CD4-positive, alpha-beta T cell treated with Interleukin-17A for 4 hours (primary cell): Measurements from ENCODE around the gene WTIP.
A peak's percentile ranks its signal among the peaks of the same experiment; 100 is the strongest.
"Not testable (repeated sequence)": the region's sequence is repeated elsewhere in the genome, so short reads cannot be mapped to it uniquely, and the experiment has no call there.

Source experiments
- DNase-seq: peaks from one replicate; pipeline ENCODE4 v3.0.0-alpha.2; 2020; ENCODE audit warnings: mixed read lengths

Gene WTIP

GRCh38 chr19:34480971-34481841 lies at the start of gene WTIP:
Gene WTIP, plus strand, starts transcription at chr19:34481758. Its CDS starts 217 bp downstream, at chr19:34481975.
- no peak for DNase-seq

GRCh38 chr19:34432797-34433196 lies 48.8 kb upstream of the WTIP start:
- no peak for DNase-seq

- DNase-seq: no peak
Observed at GRCh38 chr19:34436716-34437115, 44.8 kb upstream of the WTIP start.

GRCh38 chr19:34448191-34448590 lies 33.4 kb upstream of the WTIP start:
- no peak for DNase-seq

GRCh38 chr19:34452723-34453122 lies 28.8 kb upstream of the WTIP start:
- no peak for DNase-seq

GRCh38 chr19:34454091-34454490 lies 27.5 kb upstream of the WTIP start:
- no peak for DNase-seq

GRCh38 chr19:34454685-34455084 lies 26.9 kb upstream of the WTIP start:
- DNase-seq: no peak

- not testable (repeated sequence) for DNase-seq
Observed at GRCh38 chr19:34455783-34456480, 25.6 kb upstream of the WTIP start.

- no peak for DNase-seq
Observed at GRCh38 chr19:34457446-34457845, 24.1 kb upstream of the WTIP start.

- DNase-seq: no peak
Observed at GRCh38 chr19:34458677-34459076, 22.9 kb upstream of the WTIP start.

- no peak for DNase-seq
Observed at GRCh38 chr19:34459614-34460013, 21.9 kb upstream of the WTIP start.

- no peak for DNase-seq
Observed at GRCh38 chr19:34461375-34462100, 20.0 kb upstream of the WTIP start.

- DNase-seq: not testable (repeated sequence)
Observed at GRCh38 chr19:34464785-34465184, 16.8 kb upstream of the WTIP start.

- no peak for DNase-seq
Observed at GRCh38 chr19:34468409-34468808, 13.1 kb upstream of the WTIP start.

GRCh38 chr19:34469026-34469425 lies 12.5 kb upstream of the WTIP start:
- not testable (repeated sequence) for DNase-seq

- DNase-seq: no peak
Observed at GRCh38 chr19:34471906-34472700, 9.5 kb upstream of the WTIP start.

- DNase-seq: no peak
Observed at GRCh38 chr19:34474233-34474989, 7.1 kb upstream of the WTIP start.

- peak; percentile 13 for DNase-seq
Observed at GRCh38 chr19:34475026-34475974, 6.3 kb upstream of the WTIP start.

GRCh38 chr19:34475975-34476594 lies 5.5 kb upstream of the WTIP start:
- DNase-seq: no peak

GRCh38 chr19:34478496-34478895 lies 3.1 kb upstream of the WTIP start:
- DNase-seq: not testable (repeated sequence)
